NB4 (cell line): ENCODE data around the gene CEP85.
"Not testable (repeated sequence)": the region's sequence is repeated elsewhere in the genome, so short reads cannot be mapped to it uniquely, and the experiment has no call there.

Source experiments
- DNase-seq: peaks from one replicate; pipeline ENCODE4 v3.0.0; 2010; ENCODE audit warnings: low read depth
- H3K4me3 ChIP-seq: one replicate; pipeline ENCODE4 v1.5.1; 2011; ENCODE audit warnings: mild to moderate bottlenecking, low read depth, low read length, moderate library complexity
- CTCF ChIP-seq: IDR thresholded peaks from one replicate; pipeline ENCODE4 v1.5.1; 2012; ENCODE audit warnings: low read depth, low read length
- MYC ChIP-seq: IDR thresholded peaks from 2 replicates; pipeline ENCODE4 v1.6.1; 2011; ENCODE audit warnings: low read depth, low read length
- POLR2A ChIP-seq: IDR thresholded peaks from 2 replicates; pipeline ENCODE4 v1.6.1; 2011; ENCODE audit warnings: mild to moderate bottlenecking; ENCODE audit not compliant: insufficient read length; ENCODE audit errors: extremely low read depth
- TF ChIP-seq, protein P1 (sequence below): IDR thresholded peaks from 2 replicates; pipeline ENCODE4 v1.6.1; 2011; ENCODE audit warnings: low read depth, low read length

The CEP85 gene

DNA sequence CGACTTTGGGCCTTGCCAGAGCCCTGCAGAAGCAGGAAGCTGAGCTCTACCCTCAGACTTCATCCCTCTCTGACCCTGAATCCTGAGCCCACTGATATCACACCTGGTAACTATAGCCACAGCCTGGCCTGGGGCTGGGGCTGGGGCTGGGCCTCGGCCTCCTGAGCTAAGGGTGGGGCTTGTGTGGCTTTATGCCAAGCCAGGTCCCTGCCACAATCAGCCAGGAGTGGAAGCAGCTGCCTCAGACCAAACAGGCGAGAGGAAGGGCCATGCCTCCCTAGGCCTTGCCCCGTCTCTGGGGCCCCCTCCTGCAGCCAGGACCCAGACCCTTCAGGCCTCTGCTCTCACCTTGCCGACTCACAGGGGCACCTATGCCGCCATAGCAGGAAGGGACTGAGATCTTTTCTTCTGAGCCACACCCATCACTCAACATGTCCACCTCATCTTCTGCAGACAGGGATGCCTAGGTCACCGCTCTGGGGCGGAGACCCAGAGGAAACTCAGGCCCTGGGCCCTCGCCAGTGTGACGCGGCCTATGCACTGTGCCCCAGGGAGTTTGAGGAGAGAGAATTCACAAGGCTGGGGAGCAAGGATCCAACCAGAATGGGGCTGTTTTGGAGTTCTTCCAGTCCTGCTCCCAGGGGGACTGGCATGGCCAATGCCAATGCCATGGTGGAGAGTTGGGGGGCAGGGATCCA lies 66.7 kb downstream of the CEP85 start:
- no peak for TF ChIP-seq POLR2A
- TF ChIP-seq, protein P1, sequence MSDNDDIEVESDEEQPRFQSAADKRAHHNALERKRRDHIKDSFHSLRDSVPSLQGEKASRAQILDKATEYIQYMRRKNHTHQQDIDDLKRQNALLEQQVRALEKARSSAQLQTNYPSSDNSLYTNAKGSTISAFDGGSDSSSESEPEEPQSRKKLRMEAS = no peak
- no peak for TF ChIP-seq CTCF
- no peak for TF ChIP-seq MYC
- no peak overlapping the region for H3K4me3 ChIP-seq
- no peak for DNase-seq

DNA sequence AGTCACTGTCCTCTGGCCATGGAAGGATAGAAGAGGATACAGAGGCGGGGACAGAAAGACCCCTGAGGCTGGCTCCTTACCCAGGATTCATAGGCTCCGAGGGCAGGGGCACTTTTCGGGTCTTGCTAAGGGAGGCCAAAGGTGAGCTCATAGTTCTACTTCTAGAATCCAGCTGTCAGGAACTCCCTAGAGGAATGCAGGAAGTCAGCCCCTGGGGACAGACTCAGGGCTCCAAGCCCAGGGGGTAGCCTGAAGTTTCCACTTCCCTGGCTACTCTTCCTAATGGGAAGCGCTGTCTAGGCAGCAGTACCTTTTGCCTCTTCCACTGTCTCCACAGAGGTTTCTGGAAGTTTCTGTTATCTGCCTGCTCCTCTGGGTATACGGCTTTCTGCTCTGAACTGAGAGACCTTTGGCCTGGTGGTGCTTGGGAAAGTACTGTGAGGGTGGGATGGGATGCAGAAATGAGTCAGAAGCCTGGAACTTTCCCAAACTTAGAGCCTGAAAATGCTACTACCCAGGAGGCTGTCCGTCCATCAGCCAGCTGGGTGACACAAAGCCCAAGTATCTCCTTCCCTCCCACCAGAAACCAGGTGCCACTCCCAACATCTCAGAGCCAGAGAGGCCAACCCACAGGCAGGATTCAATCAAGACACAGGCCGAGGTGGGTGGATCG lies 68.9 kb downstream of the CEP85 start:
- TF ChIP-seq POLR2A (no peak), CTCF (no peak), MYC (no peak)
- TF ChIP-seq, protein P1 = no peak
- no peak overlapping the region for H3K4me3 ChIP-seq
- DNase-seq = no peak

DNA sequence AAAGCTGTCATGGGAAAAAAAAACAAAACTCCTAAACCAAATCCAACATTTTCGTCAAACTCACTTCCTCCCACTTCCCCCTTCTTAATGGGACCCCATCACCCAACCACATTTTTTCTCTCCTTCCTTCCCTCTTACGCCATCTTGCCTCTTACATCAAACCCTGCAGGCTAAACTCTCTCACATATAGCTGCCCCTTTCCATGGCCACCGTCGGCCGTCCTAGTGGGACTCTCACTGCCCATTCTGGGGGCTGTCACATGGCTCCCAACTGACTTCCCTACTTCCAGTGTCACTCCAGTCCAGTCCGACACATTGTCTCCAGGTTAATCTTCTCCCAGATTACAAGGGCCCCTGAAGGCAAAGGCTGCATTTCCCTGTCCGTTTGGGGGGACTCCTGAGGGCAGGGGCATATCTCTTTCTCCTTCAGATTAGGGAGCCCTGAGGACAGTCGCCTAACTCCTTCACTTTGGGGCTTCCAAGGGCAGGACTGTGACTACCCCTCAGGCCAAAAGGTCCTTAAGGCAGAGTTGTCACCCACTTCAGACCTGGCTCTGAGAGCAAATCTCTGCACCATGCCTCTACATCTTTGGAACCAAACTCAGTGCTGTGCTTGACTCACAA lies 71.8 kb downstream of the CEP85 start:
- DNase-seq = peak; percentile 62
- TF ChIP-seq POLR2A (no peak), MYC (no peak), CTCF (no peak)
- TF ChIP-seq, protein P1 = no peak
- H3K4me3 ChIP-seq = peak overlapping the region; percentile 69

GRCh38 chr1:26306290-26307229 lies 72.6 kb downstream of the CEP85 start, which contains the start of gene UBXN11:
UBXN11 (minus strand) TSS chr1:26306636; CDS start chr1:26302883, 3,753 bp downstream.
- TF ChIP-seq, protein P1 = peak; percentile 48; the same call in 1 of the 2 replicates
- TF ChIP-seq CTCF = no peak
- TF ChIP-seq POLR2A = peak; percentile 15
- H3K4me3 ChIP-seq = peak within 1 kb of the TSS; percentile 69
- DNase-seq = peak; percentile 93

DNA sequence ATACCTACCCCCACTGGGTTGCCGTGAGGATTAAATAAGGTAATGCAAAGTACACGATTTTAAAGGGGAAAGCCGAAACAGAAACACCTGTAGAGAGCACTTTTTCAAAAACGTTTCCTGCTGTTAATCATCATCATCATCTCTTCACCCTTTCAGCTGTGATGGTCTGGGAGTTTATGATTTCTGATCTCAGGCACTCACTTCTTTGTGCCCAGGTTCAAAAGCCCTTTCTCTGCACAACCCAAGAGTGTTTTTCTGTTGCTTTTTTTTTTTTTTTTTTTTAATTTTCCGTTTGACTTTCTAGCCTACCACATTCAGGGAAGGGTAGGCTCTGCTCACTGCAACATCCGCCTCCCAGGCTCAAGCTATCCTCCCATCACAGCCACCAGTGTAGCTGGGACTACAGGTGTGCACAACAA lies 73.4 kb downstream of the CEP85 start:
- peak overlapping the region; percentile 53 for H3K4me3 ChIP-seq
- no peak for DNase-seq
- TF ChIP-seq, protein P1 = no peak
- TF ChIP-seq MYC = no peak
- TF ChIP-seq CTCF = no peak
- TF ChIP-seq POLR2A = no peak

DNA sequence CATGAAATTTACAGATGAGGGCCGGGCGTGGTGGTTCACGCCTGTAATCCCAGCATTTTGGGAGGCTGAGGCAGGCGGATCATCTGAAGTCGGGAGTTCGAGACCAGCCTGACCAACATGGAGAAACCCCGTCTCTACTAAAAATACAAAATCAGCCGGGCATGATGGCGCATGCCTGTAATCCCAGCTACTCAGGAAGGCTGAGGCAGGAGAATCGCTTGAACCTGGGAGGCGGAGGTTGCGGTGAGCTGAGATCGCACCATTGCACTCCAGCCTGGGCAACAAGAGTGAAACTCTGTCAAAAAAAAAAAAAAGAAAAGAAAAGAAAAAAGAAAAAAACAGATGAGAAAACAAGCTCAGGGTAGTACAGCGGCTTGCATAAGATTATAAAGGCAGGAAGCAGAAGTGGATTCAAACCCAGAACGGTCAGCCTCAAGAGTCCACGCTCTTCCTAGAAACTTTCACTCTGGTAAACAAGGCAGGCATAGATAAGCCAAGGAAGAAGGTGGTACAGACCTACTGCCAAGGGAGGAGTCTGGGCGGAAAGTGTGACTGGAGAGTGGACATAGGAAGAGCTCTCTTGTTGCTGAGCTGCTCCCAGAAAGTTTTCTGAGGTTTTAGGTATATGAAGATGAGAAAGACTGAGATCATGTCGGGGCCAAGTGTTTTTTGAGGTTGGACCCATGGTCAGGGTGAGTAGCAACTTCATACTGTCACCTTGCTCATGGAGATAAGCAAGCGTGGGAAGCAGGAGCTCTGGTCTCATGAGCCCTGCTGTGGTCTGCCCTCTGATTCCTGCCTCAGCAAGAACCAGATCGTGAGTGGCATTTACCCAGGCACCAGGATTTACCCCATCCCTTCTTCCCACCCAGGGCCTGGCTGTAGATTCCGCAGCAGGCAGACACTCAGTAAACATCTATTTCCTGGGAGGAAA lies 74.2 kb downstream of the CEP85 start:
- not testable (repeated sequence) for H3K4me3 ChIP-seq, DNase-seq
